AG04449 (cell line): ENCODE measurements around the gene SCGB3A1.

Experiments used
- CTCF ChIA-PET: fragments of 350-600 bp; formaldehyde crosslinking; extraction: SDS; loops from one replicate; lab custom pipeline; 2021; ENCODE audit warnings: antibody characterized with exemption; lab: Yijun Ruan, JAX
- POLR2A ChIA-PET: fragments of 400-600, 350-600 bp; formaldehyde crosslinking; extraction: SDS; loops from one replicate; lab custom pipeline; 2020; ENCODE audit warnings: antibody characterized with exemption, inconsistent platforms; lab: Yijun Ruan, JAX
- DNase-seq: peaks from one replicate; pipeline ENCODE4 v3.0.0-alpha.2; 2010; ENCODE audit warnings: low read depth, low spot score
- H3K4me3 ChIP-seq: 2 replicates; pipeline ENCODE4 v1.5.1; 2011; ENCODE audit warnings: low read depth, mild to moderate bottlenecking, control low read depth, low read length
- TF ChIP-seq, protein P1 (sequence below): IDR thresholded peaks from one replicate; pipeline ENCODE4 v1.5.1; 2011; ENCODE audit warnings: mild to moderate bottlenecking, moderate library complexity, low read length, control low read depth, inconsistent platforms; ENCODE audit not compliant: insufficient read depth; ENCODE audit errors: missing control alignments

The SCGB3A1 gene

DNA sequence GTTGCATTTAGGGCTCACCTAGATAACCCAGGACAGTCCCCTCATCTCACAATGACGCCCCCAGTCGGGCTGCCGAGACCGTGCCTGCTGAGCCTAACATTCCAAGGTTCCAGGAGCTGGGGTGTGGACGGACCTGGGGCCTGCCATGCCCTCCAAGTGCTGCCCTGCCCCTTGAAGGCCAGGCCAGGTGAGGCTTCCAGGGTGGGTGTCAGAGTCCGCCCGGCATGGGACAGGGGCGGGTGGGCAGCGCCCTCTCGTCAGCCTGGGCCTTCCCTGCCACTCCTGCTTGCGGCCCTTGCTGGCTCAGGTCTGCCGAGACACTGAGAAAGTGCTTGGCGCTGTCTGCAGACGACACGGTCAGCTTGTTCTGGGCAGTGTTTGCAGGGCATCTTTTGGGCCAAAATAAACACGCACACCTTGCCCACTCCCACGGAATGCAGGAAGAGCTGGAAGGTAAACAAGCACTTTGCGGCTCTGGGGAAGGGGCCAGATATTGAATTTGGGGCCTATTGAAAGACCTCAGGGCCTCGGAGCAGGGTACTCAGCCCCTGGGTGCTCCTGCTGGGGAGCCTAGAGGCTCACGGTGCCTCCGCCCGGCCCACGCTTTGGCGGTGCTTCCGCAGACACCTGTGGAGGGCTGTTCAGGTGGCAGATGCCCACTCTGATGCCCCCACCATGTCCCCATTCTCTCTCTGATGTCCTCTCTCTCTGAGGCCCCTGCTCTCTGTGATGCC is 4.2 kb upstream of the SCGB3A1 start:
- TF ChIP-seq, protein P1, sequence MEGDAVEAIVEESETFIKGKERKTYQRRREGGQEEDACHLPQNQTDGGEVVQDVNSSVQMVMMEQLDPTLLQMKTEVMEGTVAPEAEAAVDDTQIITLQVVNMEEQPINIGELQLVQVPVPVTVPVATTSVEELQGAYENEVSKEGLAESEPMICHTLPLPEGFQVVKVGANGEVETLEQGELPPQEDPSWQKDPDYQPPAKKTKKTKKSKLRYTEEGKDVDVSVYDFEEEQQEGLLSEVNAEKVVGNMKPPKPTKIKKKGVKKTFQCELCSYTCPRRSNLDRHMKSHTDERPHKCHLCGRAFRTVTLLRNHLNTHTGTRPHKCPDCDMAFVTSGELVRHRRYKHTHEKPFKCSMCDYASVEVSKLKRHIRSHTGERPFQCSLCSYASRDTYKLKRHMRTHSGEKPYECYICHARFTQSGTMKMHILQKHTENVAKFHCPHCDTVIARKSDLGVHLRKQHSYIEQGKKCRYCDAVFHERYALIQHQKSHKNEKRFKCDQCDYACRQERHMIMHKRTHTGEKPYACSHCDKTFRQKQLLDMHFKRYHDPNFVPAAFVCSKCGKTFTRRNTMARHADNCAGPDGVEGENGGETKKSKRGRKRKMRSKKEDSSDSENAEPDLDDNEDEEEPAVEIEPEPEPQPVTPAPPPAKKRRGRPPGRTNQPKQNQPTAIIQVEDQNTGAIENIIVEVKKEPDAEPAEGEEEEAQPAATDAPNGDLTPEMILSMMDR: no peak
- DNase-seq: no peak
- H3K4me3 ChIP-seq: no peak overlapping the region
- ChIA-PET CTCF (interaction anchor here (0.9 kb wide), 1 partner anchor 11 kb away, joined by 3 read pairs; no protein-coding TSS in a partner anchor), POLR2A (no interaction called here)

DNA sequence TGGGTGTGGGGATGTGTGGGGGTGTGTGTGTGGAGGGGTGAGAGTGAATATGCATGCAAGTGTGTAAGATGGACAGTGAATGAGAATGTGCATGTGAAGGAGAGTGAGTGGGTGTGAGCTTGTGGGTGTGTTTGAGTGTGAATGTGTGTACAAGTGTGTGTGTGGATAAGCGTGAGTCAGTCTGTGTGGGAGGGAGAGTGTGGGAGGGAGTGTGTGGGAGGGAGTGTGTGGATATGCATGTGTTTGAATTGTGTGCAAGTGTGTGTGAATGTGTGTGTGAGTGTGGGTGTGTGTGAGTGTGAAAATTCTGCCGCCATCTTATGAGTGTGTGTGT is 3.7 kb upstream of the SCGB3A1 start:
- H3K4me3 ChIP-seq: no peak overlapping the region
- POLR2A ChIA-PET: no interaction called here
- CTCF ChIA-PET: interaction anchor here (0.9 kb wide), 1 partner anchor 11 kb away, joined by 3 read pairs; no protein-coding TSS in a partner anchor
- TF ChIP-seq, protein P1: no peak
- no peak for DNase-seq

DNA sequence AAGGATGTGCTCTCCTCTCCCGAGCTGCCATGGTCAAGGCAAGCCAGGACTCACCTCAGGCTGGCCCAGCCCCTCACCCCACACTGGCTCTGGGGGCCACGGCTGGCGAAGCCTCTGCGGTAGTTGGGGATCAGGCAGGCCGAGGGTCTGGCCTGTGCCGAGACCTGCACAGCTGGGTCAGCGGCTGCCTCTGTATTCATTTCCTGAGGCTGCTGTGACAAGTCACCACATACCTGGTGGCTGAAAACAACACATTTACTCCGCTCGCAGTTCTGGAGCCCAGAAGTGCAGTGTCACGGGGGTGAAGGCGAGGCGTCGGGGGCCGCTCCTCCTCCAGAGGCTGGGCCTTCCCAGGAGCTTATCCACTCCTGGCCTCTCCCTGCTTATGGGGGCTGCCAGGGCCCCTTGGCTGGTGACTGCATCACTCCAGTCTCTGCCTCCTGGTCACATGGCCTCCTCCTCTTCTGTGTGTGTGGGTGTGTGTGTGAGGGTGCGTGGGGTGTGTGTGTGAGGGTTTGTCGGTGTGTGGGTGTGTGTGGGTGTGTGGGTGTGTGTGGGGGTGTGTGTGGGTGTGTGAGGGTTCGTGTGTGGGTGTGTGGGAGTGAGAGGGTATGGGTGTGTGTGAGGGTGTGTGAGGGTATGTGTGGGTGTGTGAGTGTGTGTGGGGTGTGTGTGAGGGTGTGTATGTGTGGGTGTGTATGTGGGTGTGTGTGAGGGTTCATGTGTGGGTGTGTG is 3.2 kb upstream of the SCGB3A1 start:
- ChIA-PET CTCF (no interaction called here), POLR2A (no interaction called here)
- TF ChIP-seq, protein P1: no peak
- no peak for DNase-seq
- no peak overlapping the region for H3K4me3 ChIP-seq

DNA sequence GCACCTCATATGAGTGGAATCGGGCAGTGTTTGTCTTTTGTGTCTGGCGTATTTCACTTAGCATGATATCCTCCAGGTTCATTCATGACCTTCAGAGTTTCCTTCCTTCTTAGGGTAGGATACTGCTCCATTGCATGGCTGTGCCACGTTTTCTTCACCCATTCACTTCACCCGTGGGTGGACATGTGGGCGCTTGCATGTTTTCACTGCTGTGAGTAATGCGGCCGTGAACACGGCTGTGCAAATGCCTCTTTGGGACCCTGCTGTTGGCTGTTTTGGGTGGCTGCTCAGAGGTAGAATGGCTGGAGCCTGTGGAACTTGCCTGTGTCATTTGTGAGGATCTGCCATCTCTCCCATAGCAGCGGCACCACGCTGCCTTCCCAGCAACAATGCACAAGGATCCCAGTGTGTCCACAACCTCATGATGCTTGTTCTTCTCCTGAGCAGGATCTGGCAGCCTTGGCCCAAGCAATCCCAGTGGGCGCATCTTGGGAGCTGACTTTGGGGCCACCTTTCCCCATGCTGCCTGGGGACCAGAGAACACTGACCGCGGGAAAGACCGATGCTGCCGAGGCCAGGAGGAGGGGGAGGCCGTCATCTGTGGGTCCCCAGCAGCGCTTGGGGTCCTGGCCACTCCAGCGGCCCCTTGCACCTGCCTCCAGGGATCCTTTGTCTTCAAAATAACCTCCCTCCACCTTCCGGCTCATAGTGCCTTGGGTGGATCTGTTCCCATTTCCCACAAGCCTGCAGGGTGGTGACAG is 2.3 kb upstream of the SCGB3A1 start:
- DNase-seq: no peak
- POLR2A ChIA-PET: no interaction called here
- CTCF ChIA-PET: interaction anchor here (2.0 kb wide), 1 partner anchor 13 kb away, joined by 5 read pairs; no protein-coding TSS in a partner anchor
- TF ChIP-seq, protein P1: no peak
- no peak overlapping the region for H3K4me3 ChIP-seq

DNA sequence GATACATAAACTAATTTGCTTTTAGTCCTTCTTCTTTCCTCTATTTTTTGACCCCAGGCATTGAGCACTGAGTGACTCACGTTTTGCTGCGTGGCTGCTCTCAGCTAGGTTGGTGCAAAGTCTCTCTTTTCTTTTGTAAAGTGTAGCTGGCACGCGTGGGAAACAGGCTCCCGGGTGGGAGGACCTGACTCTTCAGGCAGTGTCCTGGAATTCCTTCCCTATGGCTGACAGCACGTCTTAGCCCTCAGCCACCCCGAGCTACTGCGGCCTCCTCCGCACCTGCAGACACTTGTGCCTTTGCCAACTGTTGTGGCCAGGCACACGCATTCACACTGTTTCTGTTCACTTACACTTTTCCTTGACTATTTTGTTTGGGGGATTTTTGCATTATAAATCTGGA is 877 bp upstream of the SCGB3A1 start:
- DNase-seq: no peak
- ChIA-PET CTCF (interaction anchor here (1.1 to 2.0 kb wide), 2 partner anchors 14 to 264 kb away, joined by 3 to 5 read pairs; no protein-coding TSS in a partner anchor), POLR2A (no interaction called here)
- TF ChIP-seq, protein P1: no peak
- H3K4me3 ChIP-seq: no peak overlapping the region
